HepG2 (cell line): ENCODE data around the gene BEST2. TPM values are rescaled to one million over a fixed set of nuclear protein-coding genes. Genes with fewer than 3 reads are reported as not detected.

Experiments
- GLI4 ChIP-seq: sonication (generic); formaldehyde crosslinking; IDR thresholded peaks from 2 replicates; pipeline ENCODE4 v1.5.1; 2020; ENCODE audit warnings: missing genetic modification reagents, mild to moderate bottlenecking, moderate library complexity, borderline replicate concordance
- KDM5A ChIP-seq: fragments of 200-600 bp; sonication (generic); IDR thresholded peaks from 2 replicates; pipeline ENCODE4 v1.7.0; 2018; ENCODE audit warnings: antibody characterized with exemption, mild to moderate bottlenecking, low read length, borderline replicate concordance
- LCORL ChIP-seq, 2 experiments: fragments of 450-650 bp in 1 of 2; sonication (generic) in 1 of 2; formaldehyde crosslinking in 1 of 2; IDR thresholded peaks; 2 replicates each; pipeline versions ENCODE4 v1.5.0 to v1.6.1; 2017 to 2020; ENCODE audit warnings: antibody characterized with exemption in 1 of 2, missing genetic modification reagents in 1 of 2
- PHF20 ChIP-seq: sonication (generic); formaldehyde crosslinking; IDR thresholded peaks from 2 replicates; pipeline ENCODE4 v1.5.0; 2020; ENCODE audit warnings: mild to moderate bottlenecking, missing genetic modification reagents
- RELA ChIP-seq: sonication (generic); formaldehyde crosslinking; IDR thresholded peaks from 2 replicates; pipeline ENCODE4 v1.4.0; 2020; ENCODE audit warnings: missing genetic modification reagents
- ZNF138 ChIP-seq: sonication (generic); formaldehyde crosslinking; IDR thresholded peaks from 2 replicates; pipeline ENCODE4 v1.5.0; 2020; ENCODE audit warnings: mild to moderate bottlenecking, low read depth, missing genetic modification reagents
- ZNF17 ChIP-seq: sonication (generic); formaldehyde crosslinking; IDR thresholded peaks from 2 replicates; pipeline ENCODE4 v1.5.0; 2020; ENCODE audit warnings: mild to moderate bottlenecking, missing genetic modification reagents
- ZNF205 ChIP-seq: IDR thresholded peaks from 2 replicates; pipeline ENCODE4 v1.6.1; 2018; ENCODE audit warnings: missing biosample characterization, missing genetic modification reagents
- ZNF431 ChIP-seq: sonication (generic); formaldehyde crosslinking; IDR thresholded peaks from 2 replicates; pipeline ENCODE4 v1.9.0; 2022; ENCODE audit warnings: missing genetic modification reagents, low read depth, mild to moderate bottlenecking, borderline replicate concordance
- polyA plus RNA-seq, 8 experiments: library from polyadenylated mRNA; depleted of rRNA in 3 of 8; stranded (reverse) in 7 of 8; unstranded in 1 of 8; fragments of >200 nt; fragmentation: Illumina TruSeq in 4 of 8; extraction: Trizol in 4 of 8; gene quantifications; 2 replicates each; pipeline versions ENCODE4 v1.2.1 to v1.2.3, GENCODE V29; 2011 to 2016; ENCODE audit warnings: low read depth in 4 of 8, missing spikeins in 1 of 8, mixed read lengths in 1 of 8; ENCODE audit not compliant: insufficient read depth in 1 of 8
- total RNA-seq, 5 experiments: library from RNA; depleted of rRNA; stranded (reverse); fragments of >200 nt; fragmentation: Illumina TruSeq; extraction: Trizol; gene quantifications; 2 replicates each; pipeline ENCODE4 v1.2.3, GENCODE V29; 2016; ENCODE audit warnings: low read depth in 1 of 5
- TF ChIP-seq, protein P1 (sequence below): sonication (generic); formaldehyde crosslinking; IDR thresholded peaks from 2 replicates; pipeline ENCODE4 v1.5.1; 2020; ENCODE audit warnings: mild to moderate bottlenecking, moderate library complexity, missing genetic modification reagents
- TF ChIP-seq, protein P2 (sequence below): sonication (generic); formaldehyde crosslinking; IDR thresholded peaks from 2 replicates; pipeline ENCODE4 v1.4.0; 2020; ENCODE audit warnings: missing genetic modification reagents, borderline replicate concordance
- TF ChIP-seq, protein P3 (sequence below): sonication (generic); formaldehyde crosslinking; IDR thresholded peaks from 2 replicates; pipeline ENCODE4 v1.4.0; 2020; ENCODE audit warnings: missing genetic modification reagents
- TF ChIP-seq, protein P4 (sequence below): sonication (generic); formaldehyde crosslinking; IDR thresholded peaks from 2 replicates; pipeline ENCODE4 v1.9.0; 2021; ENCODE audit warnings: missing genetic modification reagents, borderline replicate concordance
- TF ChIP-seq, protein P5 (sequence below): sonication (generic); formaldehyde crosslinking; conservative IDR thresholded peaks from 2 replicates; pipeline ENCODE4 v1.5.0; 2020; ENCODE audit warnings: missing genetic modification reagents

The BEST2 gene
- total and polyA plus RNA-seq, 2 of the 13 experiments (the other 11 are each of a cell fraction or from before 2014, with no cell fraction given) = not detected

DNA sequence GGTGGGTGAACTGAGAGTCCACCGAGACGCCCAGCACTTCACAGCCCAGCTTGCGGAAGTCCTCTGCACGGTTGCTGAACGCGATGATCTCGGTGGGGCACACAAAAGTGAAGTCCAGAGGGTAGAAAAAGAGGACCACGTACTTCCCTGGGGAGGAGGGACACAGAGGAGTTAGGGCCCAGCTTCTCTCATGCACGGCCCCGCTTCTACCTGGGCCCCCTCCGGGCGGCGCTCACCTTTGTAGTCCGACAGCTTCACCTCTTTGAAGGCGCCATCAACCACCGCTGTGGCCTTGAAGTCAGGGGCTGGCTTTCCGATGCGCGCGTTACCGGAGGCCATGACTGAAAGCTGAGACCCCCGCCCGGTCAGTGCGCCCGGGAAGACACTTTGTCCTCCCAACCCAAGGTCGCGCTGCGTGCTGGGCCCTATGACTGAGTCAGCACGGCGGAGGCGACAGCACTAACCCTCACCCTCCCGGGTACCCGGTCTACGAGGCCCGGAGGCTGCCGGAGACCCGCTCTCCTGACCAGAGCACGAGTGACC lies 49.4 kb downstream of the BEST2 start (continued):
- no peak for TF ChIP-seq ZNF17 (CRISPR knock-in tag)
- no peak for TF ChIP-seq GLI4 (CRISPR knock-in tag)
- TF ChIP-seq, protein P1, sequence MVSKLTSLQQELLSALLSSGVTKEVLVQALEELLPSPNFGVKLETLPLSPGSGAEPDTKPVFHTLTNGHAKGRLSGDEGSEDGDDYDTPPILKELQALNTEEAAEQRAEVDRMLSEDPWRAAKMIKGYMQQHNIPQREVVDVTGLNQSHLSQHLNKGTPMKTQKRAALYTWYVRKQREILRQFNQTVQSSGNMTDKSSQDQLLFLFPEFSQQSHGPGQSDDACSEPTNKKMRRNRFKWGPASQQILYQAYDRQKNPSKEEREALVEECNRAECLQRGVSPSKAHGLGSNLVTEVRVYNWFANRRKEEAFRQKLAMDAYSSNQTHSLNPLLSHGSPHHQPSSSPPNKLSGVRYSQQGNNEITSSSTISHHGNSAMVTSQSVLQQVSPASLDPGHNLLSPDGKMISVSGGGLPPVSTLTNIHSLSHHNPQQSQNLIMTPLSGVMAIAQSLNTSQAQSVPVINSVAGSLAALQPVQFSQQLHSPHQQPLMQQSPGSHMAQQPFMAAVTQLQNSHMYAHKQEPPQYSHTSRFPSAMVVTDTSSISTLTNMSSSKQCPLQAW = no peak
- TF ChIP-seq KDM5A = no peak; the same call in 1 of the 2 replicates
- TF ChIP-seq, protein P2, sequence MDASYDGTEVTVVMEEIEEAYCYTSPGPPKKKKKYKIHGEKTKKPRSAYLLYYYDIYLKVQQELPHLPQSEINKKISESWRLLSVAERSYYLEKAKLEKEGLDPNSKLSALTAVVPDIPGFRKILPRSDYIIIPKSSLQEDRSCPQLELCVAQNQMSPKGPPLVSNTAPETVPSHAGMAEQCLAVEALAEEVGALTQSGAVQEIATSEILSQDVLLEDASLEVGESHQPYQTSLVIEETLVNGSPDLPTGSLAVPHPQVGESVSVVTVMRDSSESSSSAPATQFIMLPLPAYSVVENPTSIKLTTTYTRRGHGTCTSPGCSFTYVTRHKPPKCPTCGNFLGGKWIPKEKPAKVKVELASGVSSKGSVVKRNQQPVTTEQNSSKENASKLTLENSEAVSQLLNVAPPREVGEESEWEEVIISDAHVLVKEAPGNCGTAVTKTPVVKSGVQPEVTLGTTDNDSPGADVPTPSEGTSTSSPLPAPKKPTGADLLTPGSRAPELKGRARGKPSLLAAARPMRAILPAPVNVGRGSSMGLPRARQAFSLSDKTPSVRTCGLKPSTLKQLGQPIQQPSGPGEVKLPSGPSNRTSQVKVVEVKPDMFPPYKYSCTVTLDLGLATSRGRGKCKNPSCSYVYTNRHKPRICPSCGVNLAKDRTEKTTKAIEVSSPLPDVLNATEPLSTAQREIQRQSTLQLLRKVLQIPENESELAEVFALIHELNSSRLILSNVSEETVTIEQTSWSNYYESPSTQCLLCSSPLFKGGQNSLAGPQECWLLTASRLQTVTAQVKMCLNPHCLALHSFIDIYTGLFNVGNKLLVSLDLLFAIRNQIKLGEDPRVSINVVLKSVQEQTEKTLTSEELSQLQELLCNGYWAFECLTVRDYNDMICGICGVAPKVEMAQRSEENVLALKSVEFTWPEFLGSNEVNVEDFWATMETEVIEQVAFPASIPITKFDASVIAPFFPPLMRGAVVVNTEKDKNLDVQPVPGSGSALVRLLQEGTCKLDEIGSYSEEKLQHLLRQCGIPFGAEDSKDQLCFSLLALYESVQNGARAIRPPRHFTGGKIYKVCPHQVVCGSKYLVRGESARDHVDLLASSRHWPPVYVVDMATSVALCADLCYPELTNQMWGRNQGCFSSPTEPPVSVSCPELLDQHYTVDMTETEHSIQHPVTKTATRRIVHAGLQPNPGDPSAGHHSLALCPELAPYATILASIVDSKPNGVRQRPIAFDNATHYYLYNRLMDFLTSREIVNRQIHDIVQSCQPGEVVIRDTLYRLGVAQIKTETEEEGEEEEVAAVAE (CRISPR knock-in tag) = no peak
- TF ChIP-seq, protein P3, sequence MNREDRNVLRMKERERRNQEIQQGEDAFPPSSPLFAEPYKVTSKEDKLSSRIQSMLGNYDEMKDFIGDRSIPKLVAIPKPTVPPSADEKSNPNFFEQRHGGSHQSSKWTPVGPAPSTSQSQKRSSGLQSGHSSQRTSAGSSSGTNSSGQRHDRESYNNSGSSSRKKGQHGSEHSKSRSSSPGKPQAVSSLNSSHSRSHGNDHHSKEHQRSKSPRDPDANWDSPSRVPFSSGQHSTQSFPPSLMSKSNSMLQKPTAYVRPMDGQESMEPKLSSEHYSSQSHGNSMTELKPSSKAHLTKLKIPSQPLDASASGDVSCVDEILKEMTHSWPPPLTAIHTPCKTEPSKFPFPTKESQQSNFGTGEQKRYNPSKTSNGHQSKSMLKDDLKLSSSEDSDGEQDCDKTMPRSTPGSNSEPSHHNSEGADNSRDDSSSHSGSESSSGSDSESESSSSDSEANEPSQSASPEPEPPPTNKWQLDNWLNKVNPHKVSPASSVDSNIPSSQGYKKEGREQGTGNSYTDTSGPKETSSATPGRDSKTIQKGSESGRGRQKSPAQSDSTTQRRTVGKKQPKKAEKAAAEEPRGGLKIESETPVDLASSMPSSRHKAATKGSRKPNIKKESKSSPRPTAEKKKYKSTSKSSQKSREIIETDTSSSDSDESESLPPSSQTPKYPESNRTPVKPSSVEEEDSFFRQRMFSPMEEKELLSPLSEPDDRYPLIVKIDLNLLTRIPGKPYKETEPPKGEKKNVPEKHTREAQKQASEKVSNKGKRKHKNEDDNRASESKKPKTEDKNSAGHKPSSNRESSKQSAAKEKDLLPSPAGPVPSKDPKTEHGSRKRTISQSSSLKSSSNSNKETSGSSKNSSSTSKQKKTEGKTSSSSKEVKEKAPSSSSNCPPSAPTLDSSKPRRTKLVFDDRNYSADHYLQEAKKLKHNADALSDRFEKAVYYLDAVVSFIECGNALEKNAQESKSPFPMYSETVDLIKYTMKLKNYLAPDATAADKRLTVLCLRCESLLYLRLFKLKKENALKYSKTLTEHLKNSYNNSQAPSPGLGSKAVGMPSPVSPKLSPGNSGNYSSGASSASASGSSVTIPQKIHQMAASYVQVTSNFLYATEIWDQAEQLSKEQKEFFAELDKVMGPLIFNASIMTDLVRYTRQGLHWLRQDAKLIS (CRISPR knock-in tag) = no peak; the same call in 1 of the 2 replicates
- 0 out of 2 replicates have a peak, but pooled peaks have one; percentile 13 for TF ChIP-seq PHF20
- 0 out of 2 replicates have a peak, but pooled peaks have one; percentile 54 for TF ChIP-seq ZNF431
- TF ChIP-seq, protein P4, sequence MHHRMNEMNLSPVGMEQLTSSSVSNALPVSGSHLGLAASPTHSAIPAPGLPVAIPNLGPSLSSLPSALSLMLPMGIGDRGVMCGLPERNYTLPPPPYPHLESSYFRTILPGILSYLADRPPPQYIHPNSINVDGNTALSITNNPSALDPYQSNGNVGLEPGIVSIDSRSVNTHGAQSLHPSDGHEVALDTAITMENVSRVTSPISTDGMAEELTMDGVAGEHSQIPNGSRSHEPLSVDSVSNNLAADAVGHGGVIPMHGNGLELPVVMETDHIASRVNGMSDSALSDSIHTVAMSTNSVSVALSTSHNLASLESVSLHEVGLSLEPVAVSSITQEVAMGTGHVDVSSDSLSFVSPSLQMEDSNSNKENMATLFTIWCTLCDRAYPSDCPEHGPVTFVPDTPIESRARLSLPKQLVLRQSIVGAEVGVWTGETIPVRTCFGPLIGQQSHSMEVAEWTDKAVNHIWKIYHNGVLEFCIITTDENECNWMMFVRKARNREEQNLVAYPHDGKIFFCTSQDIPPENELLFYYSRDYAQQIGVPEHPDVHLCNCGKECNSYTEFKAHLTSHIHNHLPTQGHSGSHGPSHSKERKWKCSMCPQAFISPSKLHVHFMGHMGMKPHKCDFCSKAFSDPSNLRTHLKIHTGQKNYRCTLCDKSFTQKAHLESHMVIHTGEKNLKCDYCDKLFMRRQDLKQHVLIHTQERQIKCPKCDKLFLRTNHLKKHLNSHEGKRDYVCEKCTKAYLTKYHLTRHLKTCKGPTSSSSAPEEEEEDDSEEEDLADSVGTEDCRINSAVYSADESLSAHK (CRISPR knock-in tag) = no peak
- TF ChIP-seq LCORL (IDR thresholded peaks at IDR 0.05) = no peak
- TF ChIP-seq LCORL (CRISPR knock-in tag; IDR thresholded peaks at IDR 0.05) = peak; percentile 48
- 0 out of 2 replicates have a peak, but pooled peaks have one; percentile 12 for TF ChIP-seq ZNF205
- TF ChIP-seq RELA (CRISPR knock-in tag) = no peak
- TF ChIP-seq, protein P5, sequence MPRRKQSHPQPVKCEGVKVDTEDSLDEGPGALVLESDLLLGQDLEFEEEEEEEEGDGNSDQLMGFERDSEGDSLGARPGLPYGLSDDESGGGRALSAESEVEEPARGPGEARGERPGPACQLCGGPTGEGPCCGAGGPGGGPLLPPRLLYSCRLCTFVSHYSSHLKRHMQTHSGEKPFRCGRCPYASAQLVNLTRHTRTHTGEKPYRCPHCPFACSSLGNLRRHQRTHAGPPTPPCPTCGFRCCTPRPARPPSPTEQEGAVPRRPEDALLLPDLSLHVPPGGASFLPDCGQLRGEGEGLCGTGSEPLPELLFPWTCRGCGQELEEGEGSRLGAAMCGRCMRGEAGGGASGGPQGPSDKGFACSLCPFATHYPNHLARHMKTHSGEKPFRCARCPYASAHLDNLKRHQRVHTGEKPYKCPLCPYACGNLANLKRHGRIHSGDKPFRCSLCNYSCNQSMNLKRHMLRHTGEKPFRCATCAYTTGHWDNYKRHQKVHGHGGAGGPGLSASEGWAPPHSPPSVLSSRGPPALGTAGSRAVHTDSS (CRISPR knock-in tag) = no peak
- TF ChIP-seq ZNF138 = no peak
